Measurements from ENCODE around the gene DNA2.

- TF ChIP-seq CTCF (IDR thresholded peaks at IDR 0.05): no peak
- no peak for TF ChIP-seq SIN3A (IDR thresholded peaks at IDR 0.05; ENCODE audit: borderline replicate concordance, insufficient read depth, low read depth, low read length)
These were observed 28.8 kb downstream of the DNA2 start for GRCh38 chr10:68442971-68443370.
